A673 (cell line): ENCODE measurements around the gene PHKA2.

ENCODE experiments used
- EZH2 ChIP-seq: fragments of 200-600 bp; sonication (generic); IDR thresholded peaks from 2 replicates; pipeline ENCODE4 v1.6.1; 2017; ENCODE audit warnings: borderline replicate concordance, low read depth, mild to moderate bottlenecking, mixed read lengths, antibody characterized with exemption, low read length; ENCODE audit not compliant: poor library complexity, severe bottlenecking
- TF ChIP-seq, protein P1 (sequence below): fragments of 300-800, 200-600 bp; sonication (generic); conservative IDR thresholded peaks from 2 replicates; pipeline ENCODE4 v1.5.1; 2017; ENCODE audit warnings: low read depth, mild to moderate bottlenecking, antibody characterized with exemption, low read length, moderate library complexity, mixed read lengths

- TF ChIP-seq, protein P1, sequence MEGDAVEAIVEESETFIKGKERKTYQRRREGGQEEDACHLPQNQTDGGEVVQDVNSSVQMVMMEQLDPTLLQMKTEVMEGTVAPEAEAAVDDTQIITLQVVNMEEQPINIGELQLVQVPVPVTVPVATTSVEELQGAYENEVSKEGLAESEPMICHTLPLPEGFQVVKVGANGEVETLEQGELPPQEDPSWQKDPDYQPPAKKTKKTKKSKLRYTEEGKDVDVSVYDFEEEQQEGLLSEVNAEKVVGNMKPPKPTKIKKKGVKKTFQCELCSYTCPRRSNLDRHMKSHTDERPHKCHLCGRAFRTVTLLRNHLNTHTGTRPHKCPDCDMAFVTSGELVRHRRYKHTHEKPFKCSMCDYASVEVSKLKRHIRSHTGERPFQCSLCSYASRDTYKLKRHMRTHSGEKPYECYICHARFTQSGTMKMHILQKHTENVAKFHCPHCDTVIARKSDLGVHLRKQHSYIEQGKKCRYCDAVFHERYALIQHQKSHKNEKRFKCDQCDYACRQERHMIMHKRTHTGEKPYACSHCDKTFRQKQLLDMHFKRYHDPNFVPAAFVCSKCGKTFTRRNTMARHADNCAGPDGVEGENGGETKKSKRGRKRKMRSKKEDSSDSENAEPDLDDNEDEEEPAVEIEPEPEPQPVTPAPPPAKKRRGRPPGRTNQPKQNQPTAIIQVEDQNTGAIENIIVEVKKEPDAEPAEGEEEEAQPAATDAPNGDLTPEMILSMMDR: no peak
- no peak for TF ChIP-seq EZH2
These were observed 10.3 kb downstream of the PHKA2 start for GRCh38 chrX:18973527-18974192.
